ENCODE results near the gene AVPR2.

Gene AVPR2

GRCh38 chrX:153932220-153932915 lies 27.9 kb downstream of the AVPR2 start:
- DNase-seq (ENCODE audit: low spot score) = no peak

- DNase-seq (ENCODE audit: low spot score) = no peak
These were observed 29.3 kb downstream of the AVPR2 start for GRCh38 chrX:153933748-153934147.

GRCh38 chrX:153934148-153934761 lies 29.8 kb downstream of the AVPR2 start:
- DNase-seq (ENCODE audit: low spot score) = no peak

- DNase-seq (ENCODE audit: low spot score) = peak; percentile 66
These were observed 30.4 kb downstream of the AVPR2 start, which contains the start of gene NAA10 for GRCh38 chrX:153934762-153935325. NAA10 (minus strand) TSS chrX:153935037; CDS start chrX:153934904, 133 bp downstream.

- DNase-seq (ENCODE audit: low spot score) = no peak
These were observed 30.9 kb downstream of the AVPR2 start for GRCh38 chrX:153935326-153935851.

GRCh38 chrX:153937056-153937455 lies 32.6 kb downstream of the AVPR2 start:
- no peak for DNase-seq (ENCODE audit: low spot score)

GRCh38 chrX:153938226-153938786 lies 33.8 kb downstream of the AVPR2 start:
- DNase-seq (ENCODE audit: low spot score) = no peak

GRCh38 chrX:153939573-153939972 lies 35.1 kb downstream of the AVPR2 start:
- DNase-seq (ENCODE audit: low spot score) = no peak

- no peak for DNase-seq (ENCODE audit: low spot score)
These were observed 37.1 kb downstream of the AVPR2 start for GRCh38 chrX:153941336-153942252.

- peak; percentile 48 for DNase-seq (ENCODE audit: low spot score)
These were observed 39.8 kb downstream of the AVPR2 start, which contains the start of gene RENBP for GRCh38 chrX:153944140-153944799. RENBP (minus strand) TSS chrX:153944643; CDS start chrX:153944610, 33 bp downstream.

- DNase-seq (ENCODE audit: low spot score) = no peak
These were observed 40.3 kb downstream of the AVPR2 start for GRCh38 chrX:153944800-153945150.

- no peak for DNase-seq (ENCODE audit: low spot score)
These were observed 41.8 kb downstream of the AVPR2 start for GRCh38 chrX:153945956-153946943.

- DNase-seq (ENCODE audit: low spot score) = peak; percentile 86
These were observed 42.7 kb downstream of the AVPR2 start for GRCh38 chrX:153947009-153947769.

- no peak for DNase-seq (ENCODE audit: low spot score)
These were observed 43.6 kb downstream of the AVPR2 start for GRCh38 chrX:153948002-153948466.

- DNase-seq (ENCODE audit: low spot score) = no peak
These were observed 44.7 kb downstream of the AVPR2 start for GRCh38 chrX:153948847-153949805.

- no peak for DNase-seq (ENCODE audit: low spot score)
These were observed 45.7 kb downstream of the AVPR2 start for GRCh38 chrX:153950127-153950526.

- DNase-seq (ENCODE audit: low spot score) = no peak
These were observed 47.4 kb downstream of the AVPR2 start for GRCh38 chrX:153951683-153952372.
